LNCAP (cell line): ENCODE measurements around the gene EXOC6B.

ENCODE experiments used
- CTCF ChIP-seq: fragments of 450-650 bp; IDR thresholded peaks from 2 replicates; pipeline ENCODE4 v1.5.1; 2017; ENCODE audit warnings: mild to moderate bottlenecking

EXOC6B gene

GRCh38 chr2:72276876-72277275, 549.0 kb downstream of the EXOC6B start:
- TF ChIP-seq CTCF: no peak

- TF ChIP-seq CTCF: no peak
Measured at GRCh38 chr2:72276356-72276755, 549.5 kb downstream of the EXOC6B start.

GRCh38 chr2:72275084-72275483, 550.7 kb downstream of the EXOC6B start:
- TF ChIP-seq CTCF: no peak

- TF ChIP-seq CTCF: no peak
Measured at GRCh38 chr2:72274380-72274797, 551.4 kb downstream of the EXOC6B start.

GRCh38 chr2:72273384-72273783, 552.4 kb downstream of the EXOC6B start:
- no peak for TF ChIP-seq CTCF

GRCh38 chr2:72271766-72272641, 553.8 kb downstream of the EXOC6B start:
- TF ChIP-seq CTCF: no peak

- TF ChIP-seq CTCF: no peak
Measured at GRCh38 chr2:72271276-72271614, 554.6 kb downstream of the EXOC6B start.
